ENCODE measurements around the gene RDH13.

DNA sequence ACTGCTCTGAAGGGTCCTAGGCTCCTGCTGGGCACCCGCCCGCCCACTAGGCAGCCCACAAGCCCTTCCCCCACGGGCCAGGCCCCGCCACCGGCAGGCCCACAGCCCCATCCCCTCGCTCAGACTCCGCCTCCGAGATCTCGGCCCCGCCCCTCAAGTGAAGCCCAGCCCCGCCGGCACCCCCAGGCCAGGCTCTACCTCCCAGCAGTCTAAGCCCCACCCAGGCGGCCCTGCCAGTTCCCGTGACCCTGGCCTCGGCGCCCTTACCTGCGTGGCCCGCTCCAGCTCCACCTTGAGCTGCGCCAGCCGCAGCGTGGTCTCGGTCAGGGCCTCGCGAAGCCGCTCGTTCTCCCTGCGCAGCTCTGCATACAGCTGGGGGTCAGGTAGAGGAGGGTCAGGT, 29.0 kb upstream of the RDH13 start:
- no peak for TF ChIP-seq EGR1 (IDR thresholded peaks at IDR 0.05)
- no peak for TF ChIP-seq EP300 (IDR thresholded peaks at IDR 0.05; ENCODE audit: borderline replicate concordance)
